Measurements from ENCODE around the gene ADAM11.

DNA sequence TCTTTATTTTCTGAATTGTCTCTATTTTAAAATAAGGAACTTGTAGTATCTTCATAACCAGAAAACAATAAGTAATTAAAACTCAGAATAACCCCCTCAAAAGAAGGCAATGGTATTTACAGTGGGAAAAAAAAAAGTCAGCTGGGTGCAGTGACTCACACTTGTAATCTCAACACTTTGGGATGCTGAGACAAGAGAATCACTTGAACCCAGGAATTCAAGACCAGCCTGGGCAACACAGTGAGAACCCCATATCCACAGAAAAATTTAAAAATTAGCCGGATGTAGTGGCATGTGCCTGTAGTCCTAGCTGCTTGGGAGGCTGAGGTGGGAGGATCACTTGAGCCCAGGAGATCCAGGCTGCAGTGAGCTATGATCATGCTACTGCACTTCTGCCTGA is 33.5 kb downstream of the ADAM11 start:
- TF ChIP-seq MYC (IDR thresholded peaks at IDR 0.05; ENCODE audit: low read depth, low read length) (no peak), MYC (CRISPR knock-in tag; IDR thresholded peaks at IDR 0.05; ENCODE audit: borderline replicate concordance, low read depth) (no peak), NFIC (IDR thresholded peaks at IDR 0.05) (no peak), SMARCC2 (IDR thresholded peaks at IDR 0.05; ENCODE audit: low read depth) (no peak), SETDB1 (IDR thresholded peaks at IDR 0.05; ENCODE audit: low read length) (no peak), PML (IDR thresholded peaks at IDR 0.05; ENCODE audit: low read length) (no peak), BHLHE40 (IDR thresholded peaks at IDR 0.05; ENCODE audit: low read length) (no peak), ELF4 (CRISPR knock-in tag; IDR thresholded peaks at IDR 0.05) (no peak), POLR2AphosphoS5 (IDR thresholded peaks at IDR 0.05; ENCODE audit: control insufficient read depth, insufficient read depth, low read depth, low read length) (no peak), NONO (IDR thresholded peaks at IDR 0.05; ENCODE audit: low read depth in 2 of 2, low read length in 1 of 2) (no peak)
- TF ChIP-seq, protein P1, sequence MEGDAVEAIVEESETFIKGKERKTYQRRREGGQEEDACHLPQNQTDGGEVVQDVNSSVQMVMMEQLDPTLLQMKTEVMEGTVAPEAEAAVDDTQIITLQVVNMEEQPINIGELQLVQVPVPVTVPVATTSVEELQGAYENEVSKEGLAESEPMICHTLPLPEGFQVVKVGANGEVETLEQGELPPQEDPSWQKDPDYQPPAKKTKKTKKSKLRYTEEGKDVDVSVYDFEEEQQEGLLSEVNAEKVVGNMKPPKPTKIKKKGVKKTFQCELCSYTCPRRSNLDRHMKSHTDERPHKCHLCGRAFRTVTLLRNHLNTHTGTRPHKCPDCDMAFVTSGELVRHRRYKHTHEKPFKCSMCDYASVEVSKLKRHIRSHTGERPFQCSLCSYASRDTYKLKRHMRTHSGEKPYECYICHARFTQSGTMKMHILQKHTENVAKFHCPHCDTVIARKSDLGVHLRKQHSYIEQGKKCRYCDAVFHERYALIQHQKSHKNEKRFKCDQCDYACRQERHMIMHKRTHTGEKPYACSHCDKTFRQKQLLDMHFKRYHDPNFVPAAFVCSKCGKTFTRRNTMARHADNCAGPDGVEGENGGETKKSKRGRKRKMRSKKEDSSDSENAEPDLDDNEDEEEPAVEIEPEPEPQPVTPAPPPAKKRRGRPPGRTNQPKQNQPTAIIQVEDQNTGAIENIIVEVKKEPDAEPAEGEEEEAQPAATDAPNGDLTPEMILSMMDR (IDR thresholded peaks at IDR 0.05 in 2 of 3, conservative IDR thresholded peaks at IDR 0.05 in 1 of 3; ENCODE audit: insufficient read depth in 2 of 3, low read depth in 1 of 3, low read length in 3 of 3): no peak
